ENCODE data around the gene DMD. TPM values are rescaled to one million over a fixed set of nuclear protein-coding genes. Genes with fewer than 3 reads are reported as not detected.

The DMD gene
- total RNA-seq, 1 experiment from 2014 or later = 2.2 TPM

DNA sequence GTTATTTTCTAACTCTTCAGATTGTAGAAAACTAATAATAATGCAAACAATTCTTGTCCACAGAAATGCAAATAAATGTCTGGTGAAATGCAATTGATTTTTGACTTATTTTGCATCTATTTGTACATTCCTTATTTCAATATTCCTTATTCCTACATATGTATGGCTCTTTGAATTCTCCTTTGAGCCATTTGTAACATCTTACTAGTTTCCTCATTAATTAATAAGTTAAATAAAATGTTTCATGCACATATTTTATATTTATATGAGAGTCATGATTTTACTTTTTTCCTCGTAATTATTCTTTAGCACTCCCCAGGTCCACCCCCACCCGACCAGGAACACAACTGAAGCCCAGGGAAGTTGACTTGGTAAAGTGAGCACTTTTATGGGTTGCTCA is 2136.8 kb downstream of the DMD start:
- TF ChIP-seq, protein P1, sequence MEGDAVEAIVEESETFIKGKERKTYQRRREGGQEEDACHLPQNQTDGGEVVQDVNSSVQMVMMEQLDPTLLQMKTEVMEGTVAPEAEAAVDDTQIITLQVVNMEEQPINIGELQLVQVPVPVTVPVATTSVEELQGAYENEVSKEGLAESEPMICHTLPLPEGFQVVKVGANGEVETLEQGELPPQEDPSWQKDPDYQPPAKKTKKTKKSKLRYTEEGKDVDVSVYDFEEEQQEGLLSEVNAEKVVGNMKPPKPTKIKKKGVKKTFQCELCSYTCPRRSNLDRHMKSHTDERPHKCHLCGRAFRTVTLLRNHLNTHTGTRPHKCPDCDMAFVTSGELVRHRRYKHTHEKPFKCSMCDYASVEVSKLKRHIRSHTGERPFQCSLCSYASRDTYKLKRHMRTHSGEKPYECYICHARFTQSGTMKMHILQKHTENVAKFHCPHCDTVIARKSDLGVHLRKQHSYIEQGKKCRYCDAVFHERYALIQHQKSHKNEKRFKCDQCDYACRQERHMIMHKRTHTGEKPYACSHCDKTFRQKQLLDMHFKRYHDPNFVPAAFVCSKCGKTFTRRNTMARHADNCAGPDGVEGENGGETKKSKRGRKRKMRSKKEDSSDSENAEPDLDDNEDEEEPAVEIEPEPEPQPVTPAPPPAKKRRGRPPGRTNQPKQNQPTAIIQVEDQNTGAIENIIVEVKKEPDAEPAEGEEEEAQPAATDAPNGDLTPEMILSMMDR (IDR thresholded peaks at IDR 0.05) = no peak
- TF ChIP-seq REST (IDR thresholded peaks at IDR 0.05; ENCODE audit: insufficient read depth in 1 of 2, low read depth in 2 of 2, low read length in 1 of 2) = no peak
- TF ChIP-seq TCF7L2 (IDR thresholded peaks at IDR 0.05; ENCODE audit: low read depth, low read length) = no peak
- no peak for TF ChIP-seq SIN3A (IDR thresholded peaks at IDR 0.05; ENCODE audit: borderline replicate concordance, insufficient read depth, low read depth, low read length)
- no peak for TF ChIP-seq POLR2AphosphoS5 (IDR thresholded peaks at IDR 0.05; ENCODE audit: low read depth, low read length)
- no peak overlapping the region for H3K4me3 ChIP-seq (ENCODE audit: low read depth in 2 of 2, low read length in 2 of 2)
- intact Hi-C loops (cut with micrococcal nuclease; ENCODE audit: unreplicated experiment) = no loop called here
- H3K27me3 ChIP-seq (ENCODE audit: control insufficient read depth, insufficient read depth, low read length) = no peaks in the 10 kb centered on the region
- H3K36me3 ChIP-seq (ENCODE audit: control insufficient read depth, insufficient read depth, low read length) = no peaks in the 10 kb centered on the region
- ChIA-PET POLR2A (no interaction called here), CTCF (no interaction called here)
- H3K4me1 ChIP-seq (ENCODE audit: control insufficient read depth, insufficient read depth, low read length) = no peaks in the 10 kb centered on the region
- no peak for ATAC-seq
- H3K9me3 ChIP-seq (ENCODE audit: control insufficient read depth, insufficient read depth, low read depth, low read length) = no peaks in the 10 kb centered on the region
- no peak overlapping the region for H3K27ac ChIP-seq (ENCODE audit: low read length)
- BruUV-seq (replicated peaks) = no TSS peak
- no peak for DNase-seq (ENCODE audit: low read depth, low spot score)
- in situ Hi-C loops (cut with HindIII; ENCODE audit: low pct_unique_long_range_greater_than_20kb, low sequenced_read_pairs) = no loop called here

GRCh38 chrX:31071725-31072124 is 2139.6 kb downstream of the DMD start, which contains the start of gene FTHL17:
Gene FTHL17, minus strand, starts transcription at chrX:31072041. Its CDS starts 88 bp downstream, at chrX:31071953.
- intact Hi-C loops (cut with micrococcal nuclease; ENCODE audit: unreplicated experiment) = no loop called here

More at GRCh38 chrX:31071725-31072124, 2139.6 kb downstream of the DMD start, which contains the start of gene FTHL17:
- Histone ChIP-seq H3K9me3 (ENCODE audit: control insufficient read depth, insufficient read depth, low read depth, low read length) (no peaks in the 10 kb centered on the region), H3K27me3 (ENCODE audit: control insufficient read depth, insufficient read depth, low read length) (no peaks in the 10 kb centered on the region), H3K36me3 (ENCODE audit: control insufficient read depth, insufficient read depth, low read length) (no peaks in the 10 kb centered on the region), H3K4me1 (ENCODE audit: control insufficient read depth, insufficient read depth, low read length) (no peaks in the 10 kb centered on the region), H3K27ac (ENCODE audit: low read length) (no peak within 1 kb of the TSS), H3K4me3 (ENCODE audit: low read depth in 2 of 2, low read length in 2 of 2) (no peak within 1 kb of the TSS)
- no TSS peak for BruUV-seq (replicated peaks)
- ATAC-seq = no peak
- TF ChIP-seq SIN3A (IDR thresholded peaks at IDR 0.05; ENCODE audit: borderline replicate concordance, insufficient read depth, low read depth, low read length) (no peak), POLR2AphosphoS5 (IDR thresholded peaks at IDR 0.05; ENCODE audit: low read depth, low read length) (no peak), REST (IDR thresholded peaks at IDR 0.05; ENCODE audit: insufficient read depth in 1 of 2, low read depth in 2 of 2, low read length in 1 of 2) (no peak), TCF7L2 (IDR thresholded peaks at IDR 0.05; ENCODE audit: low read depth, low read length) (no peak)
- in situ Hi-C loops (cut with HindIII; ENCODE audit: low pct_unique_long_range_greater_than_20kb, low sequenced_read_pairs) = no loop called here
- POLR2A ChIA-PET = no interaction called here
- no peak for DNase-seq (ENCODE audit: low read depth, low spot score)
- CTCF ChIA-PET = no interaction called here

Data from Panc1 (cell line).